ENCODE results near the gene SLC9B1. TPM values are rescaled to one million over a fixed set of nuclear protein-coding genes. Genes with fewer than 3 reads are reported as not detected.

The SLC9B1 gene
- total RNA-seq, 1 donor from 2014 or later, result 1.1 TPM

DNA sequence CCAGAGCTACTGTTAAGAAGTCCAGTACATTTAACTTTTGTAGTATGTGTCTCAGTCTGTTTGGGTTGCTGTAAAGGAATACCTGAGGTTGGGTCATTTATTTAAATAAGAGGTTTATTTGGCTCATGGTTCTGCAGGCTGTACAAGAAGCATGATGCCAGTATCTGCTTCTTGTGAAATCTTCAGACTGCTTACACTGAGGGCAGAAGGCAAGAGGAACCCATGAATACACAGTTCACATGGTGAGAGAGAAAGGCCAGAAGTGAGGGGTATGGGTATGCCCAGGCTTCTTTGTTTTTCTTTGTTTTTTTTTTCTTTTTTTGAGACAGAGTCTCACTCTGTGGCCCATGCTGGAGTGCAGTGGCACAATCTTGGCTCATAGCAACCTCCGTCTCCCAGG lies 156.8 kb downstream of the SLC9B1 start:
- TF ChIP-seq, protein P1, sequence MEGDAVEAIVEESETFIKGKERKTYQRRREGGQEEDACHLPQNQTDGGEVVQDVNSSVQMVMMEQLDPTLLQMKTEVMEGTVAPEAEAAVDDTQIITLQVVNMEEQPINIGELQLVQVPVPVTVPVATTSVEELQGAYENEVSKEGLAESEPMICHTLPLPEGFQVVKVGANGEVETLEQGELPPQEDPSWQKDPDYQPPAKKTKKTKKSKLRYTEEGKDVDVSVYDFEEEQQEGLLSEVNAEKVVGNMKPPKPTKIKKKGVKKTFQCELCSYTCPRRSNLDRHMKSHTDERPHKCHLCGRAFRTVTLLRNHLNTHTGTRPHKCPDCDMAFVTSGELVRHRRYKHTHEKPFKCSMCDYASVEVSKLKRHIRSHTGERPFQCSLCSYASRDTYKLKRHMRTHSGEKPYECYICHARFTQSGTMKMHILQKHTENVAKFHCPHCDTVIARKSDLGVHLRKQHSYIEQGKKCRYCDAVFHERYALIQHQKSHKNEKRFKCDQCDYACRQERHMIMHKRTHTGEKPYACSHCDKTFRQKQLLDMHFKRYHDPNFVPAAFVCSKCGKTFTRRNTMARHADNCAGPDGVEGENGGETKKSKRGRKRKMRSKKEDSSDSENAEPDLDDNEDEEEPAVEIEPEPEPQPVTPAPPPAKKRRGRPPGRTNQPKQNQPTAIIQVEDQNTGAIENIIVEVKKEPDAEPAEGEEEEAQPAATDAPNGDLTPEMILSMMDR (IDR thresholded peaks at IDR 0.05), result no peak
- no peak for DNase-seq (ENCODE audit: low spot score)
- Mint-ChIP-seq H3K27ac (ENCODE audit: unreplicated experiment) (no peak overlapping the region), H3K4me3 (ENCODE audit: unreplicated experiment) (no peak overlapping the region), H3K4me1 (ENCODE audit: low read depth) (peaks cover 10% of the 10 kb centered on the region), H3K36me3 (ENCODE audit: low read depth) (peaks cover 5% of the 10 kb centered on the region), H3K27me3 (ENCODE audit: low read depth) (no peaks in the 10 kb centered on the region), H3K9me3 (ENCODE audit: low read depth) (peaks cover 19% of the 10 kb centered on the region)

DNA sequence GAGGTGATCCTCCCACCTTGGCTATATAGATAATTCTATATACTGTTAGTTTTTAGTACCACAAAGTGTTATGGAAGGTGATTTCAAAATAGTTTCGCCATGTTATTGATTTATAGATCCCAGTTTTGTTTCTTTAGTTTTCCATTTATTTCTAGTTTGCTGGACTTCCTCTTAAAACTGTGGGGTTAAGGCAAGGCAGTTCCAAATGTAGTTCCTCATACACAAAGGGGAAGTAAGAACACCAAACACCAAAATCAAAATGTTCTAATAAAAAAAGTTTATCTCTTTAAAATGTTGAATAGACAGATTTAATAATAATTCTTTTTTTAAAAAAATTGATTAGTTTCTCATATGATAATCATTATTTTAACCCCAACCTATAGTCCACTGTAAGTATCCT lies 157.5 kb downstream of the SLC9B1 start:
- Mint-ChIP-seq H3K9me3 (ENCODE audit: low read depth) (peaks cover 19% of the 10 kb centered on the region), H3K36me3 (ENCODE audit: low read depth) (peaks cover 5% of the 10 kb centered on the region), H3K4me3 (ENCODE audit: unreplicated experiment) (no peak overlapping the region), H3K27me3 (ENCODE audit: low read depth) (no peaks in the 10 kb centered on the region), H3K27ac (ENCODE audit: unreplicated experiment) (no peak overlapping the region), H3K4me1 (ENCODE audit: low read depth) (peaks cover 3% of the 10 kb centered on the region)
- TF ChIP-seq, protein P1 (IDR thresholded peaks at IDR 0.05), result no peak
- no peak for DNase-seq (ENCODE audit: low spot score)

DNA sequence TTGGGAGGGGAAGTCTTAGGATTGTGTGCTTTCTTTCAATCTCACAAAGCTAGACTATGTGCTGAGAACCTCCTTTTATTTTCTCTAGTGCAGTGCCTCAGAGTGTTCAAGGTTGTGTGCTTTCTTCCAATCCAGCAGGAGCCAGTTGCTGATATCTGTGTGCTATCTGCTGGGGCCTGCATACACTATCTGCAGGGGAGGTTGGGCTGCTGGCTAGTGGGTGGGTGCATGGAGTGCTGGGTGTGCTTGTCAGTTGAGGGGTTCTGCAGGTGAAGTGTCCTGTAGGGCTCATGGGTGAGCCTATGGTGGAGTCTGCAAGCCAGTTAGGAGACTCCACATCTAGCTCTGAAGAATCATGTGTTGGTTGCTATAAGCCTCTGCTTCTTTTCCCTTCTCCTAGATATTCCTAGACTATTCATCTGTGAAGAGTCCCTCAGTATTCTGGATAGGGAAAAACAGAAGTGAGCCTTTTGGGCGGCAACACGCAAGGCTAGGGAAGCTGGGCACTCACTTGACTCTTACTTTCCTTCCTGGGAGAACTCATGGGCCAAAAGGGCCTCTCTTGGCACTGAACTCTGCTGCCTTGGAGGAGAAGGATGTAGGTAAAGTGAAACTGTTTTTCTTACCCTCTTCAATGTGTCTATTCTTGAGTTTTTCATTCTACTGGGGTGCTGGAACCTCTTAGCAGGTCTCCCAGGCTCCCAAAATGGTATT lies 158.7 kb downstream of the SLC9B1 start:
- no peak overlapping the region for H3K27ac Mint-ChIP-seq (ENCODE audit: unreplicated experiment)
- H3K27me3 Mint-ChIP-seq (ENCODE audit: low read depth), result no peaks in the 10 kb centered on the region
- peaks cover 5% of the 10 kb centered on the region for H3K36me3 Mint-ChIP-seq (ENCODE audit: low read depth)
- peaks cover 19% of the 10 kb centered on the region for H3K9me3 Mint-ChIP-seq (ENCODE audit: low read depth)
- no peaks in the 10 kb centered on the region for H3K4me1 Mint-ChIP-seq (ENCODE audit: low read depth)
- no peak overlapping the region for H3K4me3 Mint-ChIP-seq (ENCODE audit: unreplicated experiment)
- TF ChIP-seq, protein P1 (IDR thresholded peaks at IDR 0.05), result no peak
- no peak for DNase-seq (ENCODE audit: low spot score)

DNA sequence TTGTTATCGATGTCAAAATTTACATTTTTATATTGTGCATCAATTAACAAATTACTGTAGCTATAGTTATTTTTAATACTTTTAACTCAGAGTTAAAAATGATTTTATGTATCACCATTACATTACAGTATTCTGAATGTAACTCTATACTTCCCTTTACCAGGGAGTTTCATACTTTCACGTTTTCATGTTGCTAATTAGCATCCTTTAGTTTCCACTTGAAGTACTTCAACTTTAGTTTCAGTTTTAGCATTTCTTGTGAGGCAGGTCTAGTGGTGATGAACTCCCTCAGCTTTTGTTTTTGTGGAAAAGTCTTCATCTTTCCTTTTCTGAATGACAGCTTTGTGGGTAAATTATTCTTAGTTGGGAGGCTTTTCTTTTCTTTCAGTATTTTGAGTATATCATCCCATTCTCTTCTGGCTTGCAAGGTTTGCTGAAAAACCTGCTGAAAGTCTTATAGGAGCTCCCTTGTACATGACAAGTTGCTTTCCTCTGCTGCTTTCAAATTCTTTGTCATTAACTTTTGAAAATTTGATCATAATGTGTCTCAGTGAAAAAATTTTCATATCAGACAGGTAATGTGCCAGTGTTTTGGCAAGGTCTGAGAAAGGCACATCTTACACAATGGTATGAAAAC lies 160.6 kb downstream of the SLC9B1 start:
- TF ChIP-seq, protein P1 (IDR thresholded peaks at IDR 0.05), result no peak

More for the DNA sequence above, 160.6 kb downstream of the SLC9B1 start:
- peaks cover 19% of the 10 kb centered on the region for H3K9me3 Mint-ChIP-seq (ENCODE audit: low read depth)
- H3K27ac Mint-ChIP-seq (ENCODE audit: unreplicated experiment), result no peak overlapping the region
- no peak overlapping the region for H3K4me3 Mint-ChIP-seq (ENCODE audit: unreplicated experiment)
- no peaks in the 10 kb centered on the region for H3K4me1 Mint-ChIP-seq (ENCODE audit: low read depth)
- peaks cover 5% of the 10 kb centered on the region for H3K36me3 Mint-ChIP-seq (ENCODE audit: low read depth)
- DNase-seq (ENCODE audit: low spot score), result no peak
- no peaks in the 10 kb centered on the region for H3K27me3 Mint-ChIP-seq (ENCODE audit: low read depth)

Other genes with a start within 250 kb of the SLC9B1 start
- 227 to 235 TPM (median 234 TPM) in 3 replicates for gene UBE2D3, start 192.2 kb downstream of the SLC9B1 start, total RNA-seq
- gene CISD2, start 150.7 kb downstream of the SLC9B1 start, total RNA-seq, result 20.7 to 30.9 TPM (median 29.7 TPM) in 3 replicates
- 18.7 to 21.7 TPM (median 20.3 TPM) in 3 replicates for gene SLC9B2, start 57.1 kb upstream of the SLC9B1 start, total RNA-seq
- gene BDH2, start 80.1 kb upstream of the SLC9B1 start, total RNA-seq, result 25.5 to 45.9 TPM (median 27.5 TPM) in 3 replicates
- gene CENPE, start 178.6 kb upstream of the SLC9B1 start, total RNA-seq, result 4.3 to 10.6 TPM (median 8.2 TPM) in 3 replicates